GDM1 (cell line): Measurements from ENCODE around the gene SLC1A3.
"Not testable (repeated sequence)": the region's sequence is repeated elsewhere in the genome, so short reads cannot be mapped to it uniquely, and the experiment has no call there.

ENCODE experiments used
- DNase-seq: peaks from one replicate; lab custom pipeline; 2025; lab: John Stamatoyannopoulos, UW

Gene SLC1A3

DNA sequence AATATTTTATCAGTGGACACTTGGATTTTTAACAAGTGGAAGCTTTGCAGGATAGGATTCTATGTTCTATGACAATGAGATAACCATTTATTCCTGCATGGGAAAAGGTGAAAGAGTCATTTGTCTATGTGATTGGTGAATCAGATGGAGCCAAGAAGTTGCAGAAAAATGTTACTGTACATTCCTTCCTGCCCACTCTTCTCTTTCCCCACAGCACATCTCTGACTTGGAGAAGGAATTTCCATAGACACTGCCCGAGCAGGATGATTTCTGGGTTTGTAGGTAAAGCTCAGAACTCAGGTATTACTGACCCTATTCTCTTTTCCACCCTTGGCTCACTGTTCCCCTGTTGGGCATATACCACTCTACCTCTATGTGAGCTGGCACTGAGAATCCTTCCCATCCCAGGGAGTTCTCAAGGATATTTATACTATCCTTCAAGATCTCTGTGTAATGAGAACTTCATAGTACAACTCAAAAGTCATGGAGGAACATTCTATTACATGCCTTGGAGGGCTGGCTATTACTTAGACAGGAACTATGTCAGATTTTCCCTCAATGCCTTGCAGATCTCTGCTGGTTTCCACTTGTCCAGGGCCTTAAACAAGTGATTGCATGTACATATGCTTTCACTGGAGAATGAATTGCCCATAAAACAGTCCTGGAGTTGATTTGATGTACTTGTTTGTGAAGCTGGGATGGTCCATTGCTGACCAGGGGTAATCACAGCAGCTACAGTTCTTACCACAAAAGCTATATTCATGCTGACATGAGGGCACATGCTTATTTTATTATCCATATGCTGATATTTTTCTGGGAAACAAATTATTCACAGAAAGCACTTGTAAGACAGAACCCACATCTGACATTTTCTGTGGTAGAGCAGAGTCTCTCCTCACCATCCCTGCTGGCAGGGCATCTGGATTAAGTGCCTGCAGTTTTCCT lies 24.1 kb downstream of the SLC1A3 start:
- DNase-seq: no peak

- no peak for DNase-seq
Measured at GRCh38 chr5:36631154-36631553, 24.7 kb downstream of the SLC1A3 start.

GRCh38 chr5:36631620-36632362 lies 25.4 kb downstream of the SLC1A3 start:
- no peak for DNase-seq

DNA sequence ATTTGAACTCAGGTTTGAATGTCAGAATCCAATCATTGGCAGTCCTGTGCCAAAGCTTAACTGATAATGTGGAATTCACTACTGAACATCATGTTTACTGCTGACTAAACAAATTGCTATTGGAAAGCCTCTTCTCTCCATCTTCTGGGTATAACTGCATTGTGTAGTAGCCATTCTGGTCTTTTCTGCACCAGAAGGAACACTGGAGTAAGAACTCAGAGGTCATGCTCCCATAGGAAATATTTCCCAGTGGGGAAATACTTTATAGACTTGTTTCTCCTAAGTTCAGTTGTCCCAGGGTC lies 25.9 kb downstream of the SLC1A3 start:
- no peak for DNase-seq

DNA sequence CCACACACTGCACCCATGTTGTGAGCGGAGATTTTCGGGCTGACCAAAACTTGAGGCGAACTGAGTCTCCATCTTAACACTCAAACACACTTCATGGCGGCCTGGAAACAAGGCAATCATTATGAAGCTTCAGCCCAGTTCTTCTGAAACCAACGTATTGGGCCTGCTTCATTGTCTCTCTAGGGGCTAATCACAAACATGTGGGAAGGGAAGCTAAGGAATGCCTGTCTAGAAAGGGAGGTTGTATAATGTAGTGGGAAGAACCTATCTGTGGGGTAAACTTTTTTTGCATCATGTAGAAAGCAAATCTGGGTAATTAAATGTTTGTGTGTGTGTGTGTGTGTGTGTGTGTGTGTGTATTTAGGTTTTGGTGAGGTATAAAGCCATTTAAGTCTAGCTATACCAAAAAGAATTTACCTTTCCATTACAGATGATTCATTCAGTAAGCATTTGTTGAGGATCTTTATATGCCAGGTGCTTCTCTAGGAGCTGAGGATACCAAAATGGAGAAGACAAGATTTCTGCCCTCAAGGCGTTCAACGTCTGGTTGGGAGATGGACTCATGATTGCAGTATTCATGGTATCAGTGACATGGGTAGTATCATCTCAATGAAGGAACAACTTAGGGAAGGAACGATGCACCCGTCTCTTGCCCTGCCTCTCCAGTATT lies 29.4 kb downstream of the SLC1A3 start:
- DNase-seq: no peak

DNA sequence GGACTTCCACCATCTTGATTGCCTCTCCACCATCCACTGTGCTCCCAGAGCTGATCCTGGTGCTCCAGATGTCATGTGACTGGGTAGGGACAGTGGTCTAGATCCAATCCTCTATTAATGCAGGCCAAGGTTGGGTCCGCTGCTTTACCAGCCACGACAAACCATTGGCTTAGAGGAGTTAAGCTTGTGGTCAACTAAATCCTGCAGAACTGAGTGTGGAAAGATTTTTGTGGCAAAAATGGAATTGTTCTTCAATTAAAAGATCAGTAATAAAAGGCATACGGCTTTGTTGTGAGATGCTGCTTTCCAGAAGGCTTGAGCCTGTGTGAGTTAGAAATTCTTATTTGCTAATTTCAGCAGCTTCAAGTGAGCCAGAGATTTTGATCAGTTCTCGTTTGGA lies 30.7 kb downstream of the SLC1A3 start:
- no peak for DNase-seq

DNA sequence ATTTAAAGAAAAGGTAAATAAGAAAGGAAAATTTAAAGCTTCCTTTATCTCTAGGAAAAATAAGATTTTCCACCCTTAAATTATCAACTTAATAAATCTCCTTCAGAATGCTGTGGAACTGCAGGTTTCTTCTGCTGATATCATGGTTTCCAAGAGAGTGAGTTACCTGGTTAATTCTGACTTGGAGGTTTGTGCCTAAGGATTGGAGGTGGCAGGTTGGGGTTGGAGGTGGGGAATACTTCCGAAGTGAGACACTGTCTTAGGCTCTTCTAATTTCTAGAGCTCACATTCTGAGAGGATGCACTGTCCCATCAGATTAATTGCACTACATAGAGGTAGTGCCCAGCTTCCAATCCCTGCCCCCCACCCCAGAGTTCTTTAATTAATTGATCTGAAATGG lies 31.1 kb downstream of the SLC1A3 start:
- no peak for DNase-seq

- DNase-seq: no peak
Measured at GRCh38 chr5:36638056-36638455, 31.6 kb downstream of the SLC1A3 start.

DNA sequence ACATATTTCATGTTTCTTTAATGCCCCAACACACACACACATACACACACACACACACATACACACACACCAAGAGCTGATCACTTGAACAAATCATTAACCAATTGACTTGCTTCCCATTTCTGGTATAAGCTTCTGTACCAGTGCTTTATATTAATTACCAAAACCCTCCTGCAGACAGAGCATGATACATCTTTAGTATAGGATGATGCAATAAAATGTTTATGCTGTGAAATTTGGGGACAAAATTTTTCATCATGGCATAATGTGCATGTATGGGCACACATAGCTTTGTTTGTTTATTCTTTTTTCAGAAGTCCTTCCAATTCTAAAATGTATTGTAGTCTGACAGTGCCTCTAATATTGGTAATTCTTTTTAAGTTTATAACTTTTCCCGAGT lies 34.5 kb downstream of the SLC1A3 start:
- DNase-seq: no peak

DNA sequence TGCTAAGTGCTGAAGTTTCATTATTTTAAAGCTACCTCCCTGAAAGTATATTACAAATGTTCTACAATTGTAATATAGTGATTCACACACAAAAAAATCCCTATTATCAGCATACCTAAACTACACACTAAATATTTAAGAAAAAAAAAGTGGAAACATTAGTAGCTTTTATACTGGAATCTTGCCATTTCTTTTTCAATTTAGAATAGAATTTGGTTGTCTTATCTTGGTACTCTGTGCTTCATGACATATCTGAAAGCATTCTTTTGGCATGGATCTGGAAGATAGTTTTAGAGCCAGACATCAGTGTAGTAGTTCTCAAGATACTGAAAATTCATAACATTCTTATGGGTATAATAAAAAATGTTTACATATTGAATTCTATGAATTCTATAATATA lies 35.0 kb downstream of the SLC1A3 start:
- DNase-seq: no peak

DNA sequence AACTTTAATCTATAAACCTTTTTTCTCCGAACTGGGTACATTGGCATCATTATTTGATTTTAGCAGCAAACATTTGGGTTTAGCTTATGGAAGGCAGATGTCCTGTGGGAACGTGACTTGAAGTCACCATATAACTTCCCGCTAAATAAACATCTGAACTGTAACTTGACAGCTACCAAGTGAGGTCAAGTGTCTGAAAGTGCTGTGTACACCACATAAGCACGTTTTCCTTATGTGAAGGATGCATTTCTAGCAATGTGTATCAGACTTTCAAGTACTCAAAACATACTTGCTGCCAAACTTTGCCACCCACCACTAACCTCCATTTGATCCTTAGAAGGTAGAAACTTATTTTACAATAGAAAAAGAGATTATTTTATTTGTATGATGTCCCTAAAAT lies 35.7 kb downstream of the SLC1A3 start:
- no peak for DNase-seq

DNA sequence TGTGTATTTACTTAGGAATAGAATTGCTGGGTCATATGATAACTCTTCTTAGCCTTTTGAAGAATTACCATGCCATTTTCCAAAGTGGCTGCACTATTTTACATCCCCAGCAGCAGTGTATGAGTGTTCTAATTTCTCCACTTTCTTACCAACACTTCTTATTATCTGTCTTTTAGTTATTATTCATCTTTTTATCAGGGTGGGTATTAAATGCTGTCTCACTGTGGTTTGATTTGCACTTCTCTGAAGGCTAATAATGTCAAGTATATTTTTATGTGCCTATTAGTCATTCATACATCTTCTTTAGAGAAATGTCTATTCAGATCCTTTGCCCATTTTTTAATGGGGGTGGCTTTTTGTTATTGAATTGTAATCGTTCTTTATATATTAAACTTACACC lies 36.8 kb downstream of the SLC1A3 start:
- no peak for DNase-seq

GRCh38 chr5:36643841-36644240 lies 37.4 kb downstream of the SLC1A3 start:
- not testable (repeated sequence) for DNase-seq

DNA sequence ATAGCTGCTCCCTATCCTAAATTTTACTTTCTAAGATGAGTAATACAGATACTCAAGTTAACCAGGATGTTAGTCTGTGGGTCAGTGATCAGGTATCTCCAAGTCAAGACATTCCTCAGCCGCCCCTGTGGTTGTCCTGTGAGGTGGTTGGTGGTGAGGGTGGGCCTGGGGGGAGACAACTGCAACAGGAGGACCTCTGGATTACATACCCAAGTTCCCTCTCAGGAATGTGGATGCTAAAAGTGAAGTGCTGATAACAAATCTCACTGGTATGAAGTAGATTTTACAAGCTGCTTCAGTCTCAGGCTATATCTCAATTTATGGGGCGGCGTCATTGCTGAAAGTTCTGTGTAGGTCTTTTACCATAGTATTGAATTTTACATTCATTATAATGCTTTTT lies 38.3 kb downstream of the SLC1A3 start:
- DNase-seq: no peak

DNA sequence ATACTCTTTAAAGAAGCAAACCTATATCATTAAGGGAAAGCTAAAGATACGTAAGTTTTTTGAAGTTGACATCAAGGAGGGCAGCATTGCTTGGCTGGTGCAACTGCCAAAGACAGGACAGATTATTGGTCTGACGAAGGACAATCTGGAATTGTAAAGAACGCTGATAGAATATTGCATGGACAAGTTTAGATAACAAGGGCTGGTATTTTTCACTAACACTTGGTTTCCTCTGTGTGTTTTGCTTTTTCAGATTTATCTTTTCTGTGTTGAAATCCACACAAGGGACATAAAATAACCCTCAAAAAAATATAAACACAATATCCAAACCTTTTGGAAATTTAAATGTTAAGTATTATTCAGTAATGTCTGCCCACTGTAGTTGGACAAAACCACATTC lies 39.7 kb downstream of the SLC1A3 start:
- DNase-seq: no peak

- DNase-seq: no peak
Measured at GRCh38 chr5:36646507-36647023, 40.2 kb downstream of the SLC1A3 start.

GRCh38 chr5:36647046-36647445 lies 40.6 kb downstream of the SLC1A3 start:
- no peak for DNase-seq

GRCh38 chr5:36648426-36648825 lies 42.0 kb downstream of the SLC1A3 start:
- DNase-seq: no peak

- no peak for DNase-seq
Measured at GRCh38 chr5:36651761-36652685, 45.6 kb downstream of the SLC1A3 start.

- no peak for DNase-seq
Measured at GRCh38 chr5:36653044-36653705, 46.8 kb downstream of the SLC1A3 start.

GRCh38 chr5:36654564-36654963 lies 48.2 kb downstream of the SLC1A3 start:
- DNase-seq: no peak
